HG03280 (cell line): ENCODE results near the gene GAS7.

Experiments used
- ATAC-seq: cut with Tn5 transposase; IDR thresholded peaks from one replicate; pipeline ENCODE4 v1.9.1; 2021; ENCODE audit warnings: mild to moderate bottlenecking, moderate library complexity; ENCODE audit not compliant: unreplicated experiment

Gene GAS7

GRCh38 chr17:9987779-9988585 lies 210.4 kb downstream of the GAS7 start:
- no peak for ATAC-seq

DNA sequence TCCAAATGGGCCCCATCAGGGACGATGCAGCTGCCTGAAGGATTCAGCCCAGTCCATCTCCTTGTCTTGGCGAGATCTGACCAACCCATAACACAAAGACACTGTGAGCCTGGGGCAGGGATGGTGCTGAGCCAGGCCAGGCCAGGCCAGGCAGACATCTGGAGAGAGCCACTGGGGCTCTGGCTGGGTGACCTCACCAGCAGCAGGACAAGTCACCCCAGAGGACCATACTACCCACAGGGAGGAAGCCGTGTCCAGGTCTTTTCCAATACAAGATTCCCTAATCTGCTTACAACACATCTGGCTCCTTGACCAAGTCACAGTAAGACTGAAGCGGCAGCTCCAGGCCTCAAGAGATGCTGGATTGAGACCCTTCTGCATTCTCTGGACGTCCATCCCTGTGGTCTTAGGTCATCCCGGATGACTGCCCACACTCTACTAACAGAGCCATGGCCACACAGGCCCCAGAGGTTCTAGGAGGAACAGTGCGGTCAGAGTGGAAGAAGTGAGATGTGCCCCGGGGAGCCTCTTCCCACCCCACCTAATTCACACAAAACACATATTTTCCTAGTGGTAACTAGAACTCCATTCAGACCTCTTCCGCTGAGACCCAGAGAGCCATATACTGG lies 211.5 kb downstream of the GAS7 start:
- no peak for ATAC-seq

- no peak for ATAC-seq
Measured at GRCh38 chr17:9985646-9986045, 212.8 kb downstream of the GAS7 start.

DNA sequence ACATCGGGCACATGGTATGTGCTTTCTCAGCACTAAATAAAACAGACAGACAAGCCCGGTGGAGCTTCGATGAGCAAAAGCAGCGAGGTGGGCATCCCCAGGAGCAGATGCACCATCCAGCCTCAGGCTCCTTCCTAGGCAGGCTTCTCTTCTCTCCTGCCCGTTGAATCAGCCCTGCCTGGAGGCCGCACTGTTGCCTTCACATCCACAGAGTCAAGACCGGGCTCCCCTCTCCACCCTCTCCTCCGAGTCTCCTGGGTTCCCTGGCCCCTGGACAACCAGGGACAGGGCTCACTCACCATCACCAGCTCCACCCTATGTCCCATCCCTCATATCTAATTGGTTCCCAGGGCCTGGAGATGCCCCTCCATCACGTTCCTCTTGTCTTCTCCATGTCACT lies 213.6 kb downstream of the GAS7 start:
- ATAC-seq = no peak

DNA sequence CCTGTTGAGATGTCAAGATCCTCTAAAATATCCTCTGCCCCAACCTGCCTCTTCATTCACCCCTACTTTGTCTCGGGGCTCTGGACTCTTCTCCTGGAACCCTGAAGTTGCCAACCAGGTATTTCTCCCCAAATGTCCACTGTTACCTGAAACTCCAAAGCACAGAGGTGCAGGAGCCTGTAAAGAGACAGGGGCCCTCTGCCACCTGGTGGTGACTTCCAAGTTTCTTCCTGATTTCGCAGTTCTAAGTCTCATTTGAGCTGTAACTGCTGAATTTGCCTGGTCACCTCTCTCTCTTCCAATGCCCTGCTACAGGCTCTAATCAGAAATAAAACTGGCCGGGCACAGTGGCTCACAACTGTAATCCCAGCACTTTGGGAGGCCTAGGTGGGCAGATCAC lies 216.2 kb downstream of the GAS7 start:
- ATAC-seq = no peak

GRCh38 chr17:9981344-9981915 lies 217.0 kb downstream of the GAS7 start:
- no peak for ATAC-seq

- no peak for ATAC-seq
Measured at GRCh38 chr17:9979463-9979995, 218.9 kb downstream of the GAS7 start.

- ATAC-seq = no peak
Measured at GRCh38 chr17:9977180-9977575, 221.2 kb downstream of the GAS7 start.

DNA sequence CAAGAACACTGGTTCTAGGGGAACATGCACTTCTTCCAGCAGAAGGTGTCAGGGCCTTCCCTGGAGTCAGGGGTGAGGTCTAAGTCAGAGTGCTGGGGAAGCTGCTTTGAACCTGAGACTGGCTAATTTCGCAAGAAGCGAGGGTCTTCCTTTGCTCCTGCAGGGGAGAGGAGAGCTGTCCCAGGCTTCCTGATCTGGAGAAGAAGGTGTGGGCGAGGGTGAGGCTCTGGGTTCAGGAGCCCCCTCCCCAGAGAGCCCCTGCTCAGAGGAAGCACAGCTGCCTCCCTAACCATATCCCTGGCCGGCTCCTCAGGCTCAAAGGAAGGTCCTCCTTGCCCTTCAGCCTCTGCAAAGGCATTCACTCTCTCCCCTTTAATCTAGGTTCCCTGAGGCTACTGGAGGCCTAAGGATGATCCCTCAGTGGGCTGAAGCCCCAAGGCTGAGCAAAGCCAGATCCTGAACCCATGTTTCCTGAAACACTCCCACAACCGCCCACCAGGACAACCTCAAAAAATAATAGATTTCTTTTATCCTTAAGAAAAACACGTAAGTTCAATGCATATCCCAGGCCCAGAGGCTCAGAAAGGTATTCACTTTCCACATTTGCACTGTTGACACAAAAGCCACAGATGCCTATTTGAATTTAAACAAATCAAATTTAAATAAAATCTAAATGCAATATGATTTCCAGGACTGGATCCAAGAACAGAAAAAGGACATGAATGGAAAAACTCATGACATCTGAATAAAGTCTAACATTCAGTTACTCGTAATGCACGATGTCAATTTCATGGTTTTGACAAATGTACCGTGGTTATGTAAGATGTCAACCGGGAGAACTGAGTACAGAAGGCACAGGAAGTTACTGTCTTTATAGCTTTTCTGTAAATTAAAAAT lies 221.9 kb downstream of the GAS7 start:
- ATAC-seq = no peak

- no peak for ATAC-seq
Measured at GRCh38 chr17:9974448-9975381, 223.7 kb downstream of the GAS7 start.

DNA sequence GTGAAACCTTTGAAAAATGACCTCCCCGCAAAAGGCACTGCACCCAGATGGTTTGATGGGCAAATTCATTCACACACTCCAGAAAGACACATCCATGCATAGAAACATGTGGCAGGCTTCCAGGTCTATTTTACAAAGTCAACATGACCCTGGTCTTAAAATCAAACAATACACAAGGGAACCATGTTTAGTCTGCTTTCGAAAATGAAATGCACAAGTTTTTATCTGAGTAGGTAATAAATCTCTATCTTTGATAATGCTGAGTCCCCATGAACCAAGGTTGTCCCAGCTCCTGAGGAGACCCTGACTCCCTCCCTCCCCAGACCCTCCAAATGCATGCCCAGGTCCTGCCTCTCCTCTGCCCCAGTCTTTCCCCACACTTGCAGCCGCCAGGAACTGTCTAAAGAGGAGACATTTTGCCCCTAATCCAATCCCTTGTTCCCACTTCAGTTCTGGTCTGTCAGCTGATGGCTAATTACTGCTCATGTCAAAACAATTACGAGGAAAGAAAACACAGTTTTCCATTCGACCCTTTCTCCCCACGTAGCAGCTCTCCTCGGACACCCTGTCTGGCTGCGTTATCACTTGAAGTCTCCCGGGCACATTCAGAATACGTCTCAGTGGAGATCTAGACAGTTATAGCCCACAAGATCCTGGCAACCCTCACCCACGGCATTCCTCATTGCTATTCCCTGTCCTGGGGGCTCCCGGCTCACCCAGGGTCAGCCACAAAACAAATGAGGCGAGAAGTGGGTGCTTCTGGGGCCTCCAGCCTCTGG lies 224.5 kb downstream of the GAS7 start:
- ATAC-seq = no peak

- no peak for ATAC-seq
Measured at GRCh38 chr17:9971991-9972390, 226.4 kb downstream of the GAS7 start.

DNA sequence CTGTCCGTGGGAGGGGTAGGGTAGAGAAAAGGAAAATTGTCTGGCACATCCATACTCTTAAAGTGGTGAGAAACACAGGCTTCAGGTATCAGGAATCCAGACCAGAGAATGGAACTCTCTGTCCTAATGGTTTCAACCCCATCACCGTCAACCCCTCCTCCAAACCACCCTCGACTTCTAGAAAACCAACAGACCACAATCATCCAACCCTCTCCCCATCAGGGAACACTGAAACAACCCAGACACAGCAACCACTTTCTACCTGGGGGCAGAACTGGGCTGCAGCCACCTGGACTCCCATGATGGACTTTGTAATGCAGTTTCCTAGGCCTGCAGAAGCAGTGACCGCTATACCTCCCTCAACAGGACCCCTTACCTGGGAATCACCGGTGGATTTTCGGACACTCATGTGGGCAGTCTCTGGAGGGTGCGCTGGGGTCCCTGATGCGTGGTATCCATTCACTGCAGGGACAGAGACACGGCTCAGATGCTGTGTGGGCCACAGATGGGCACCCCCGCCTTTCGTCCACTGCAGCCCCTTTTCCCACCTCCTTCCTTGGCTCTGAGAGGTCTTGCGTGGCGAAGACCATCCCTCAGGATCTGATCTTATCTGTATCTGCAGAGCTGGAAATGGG lies 229.0 kb downstream of the GAS7 start:
- no peak for ATAC-seq

DNA sequence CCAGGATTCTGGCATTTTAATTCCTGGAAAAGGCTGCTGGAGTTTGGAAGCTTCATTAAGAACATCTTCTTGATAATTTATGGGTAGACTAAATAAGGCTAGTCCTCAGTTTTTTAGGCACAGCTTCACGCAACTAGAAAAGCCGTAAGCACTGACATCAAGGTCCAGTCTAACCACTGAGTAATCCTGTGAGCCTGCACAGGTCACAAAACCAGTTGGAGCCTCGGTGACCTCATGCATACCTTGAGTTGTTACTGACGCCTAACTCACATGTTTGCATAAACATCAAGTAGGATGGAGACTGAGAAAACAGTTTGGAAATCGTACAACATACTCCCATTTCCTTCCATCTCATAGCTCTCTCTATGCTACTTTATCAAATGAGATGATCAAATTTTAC lies 229.5 kb downstream of the GAS7 start:
- no peak for ATAC-seq

GRCh38 chr17:9968008-9968407 lies 230.4 kb downstream of the GAS7 start:
- no peak for ATAC-seq

GRCh38 chr17:9959377-9959981 lies 238.9 kb downstream of the GAS7 start:
- no peak for ATAC-seq

GRCh38 chr17:9958586-9959281 lies 239.7 kb downstream of the GAS7 start:
- ATAC-seq = no peak

DNA sequence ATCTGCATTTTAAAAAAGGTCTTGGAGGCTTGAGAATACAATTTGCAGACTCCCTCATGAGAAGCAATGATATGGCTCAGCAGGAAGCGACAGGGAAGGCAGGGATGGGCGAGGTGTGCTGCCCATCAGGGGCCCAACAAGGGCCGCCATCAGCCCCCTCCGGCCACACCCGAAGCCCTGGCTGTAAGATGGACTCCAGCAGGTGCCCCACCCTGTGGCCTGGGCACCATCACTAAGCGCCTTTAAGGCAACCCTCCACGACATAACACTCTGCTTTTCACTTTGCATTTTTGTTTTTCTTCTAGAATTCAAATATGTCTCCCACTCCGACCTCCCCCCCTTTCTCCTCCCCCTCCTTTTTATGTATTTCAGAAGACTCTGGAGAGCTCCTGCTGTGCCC lies 241.2 kb downstream of the GAS7 start:
- ATAC-seq = no peak
